Measurements from ENCODE around the gene ZBTB25.
"Not testable (repeated sequence)": the region's sequence is repeated elsewhere in the genome, so short reads cannot be mapped to it uniquely, and the experiment has no call there.

ZBTB25 gene

GRCh38 chr14:64503434-64504309 is at the start of gene ZBTB25:
Gene ZBTB25 (minus strand): TSS chr14:64503838. CDS start chr14:64490533, 13,305 bp downstream.
- peak; percentile 90 for DNase-seq (ENCODE audit: low spot score)

GRCh38 chr14:64550621-64551333 is 47.1 kb upstream of the ZBTB25 start:
- peak; percentile 46 for DNase-seq (ENCODE audit: low spot score)

GRCh38 chr14:64549791-64550620 is 46.4 kb upstream of the ZBTB25 start, which contains the start of gene PPP1R36:
Gene PPP1R36 (plus strand): TSS chr14:64549961. CDS start chr14:64549998, 37 bp downstream.
- peak; percentile 29 for DNase-seq (ENCODE audit: low spot score)

- DNase-seq (ENCODE audit: low spot score): no peak
These were observed 45.4 kb upstream of the ZBTB25 start for GRCh38 chr14:64549016-64549415.

- DNase-seq (ENCODE audit: low spot score): no peak
These were observed 41.1 kb upstream of the ZBTB25 start for GRCh38 chr14:64544607-64545312.

GRCh38 chr14:64542836-64543201 is 39.2 kb upstream of the ZBTB25 start:
- no peak for DNase-seq (ENCODE audit: low spot score)

- peak; percentile 26 for DNase-seq (ENCODE audit: low spot score)
These were observed 38.6 kb upstream of the ZBTB25 start for GRCh38 chr14:64541972-64542835.

- peak; percentile 41 for DNase-seq (ENCODE audit: low spot score)
These were observed 37.8 kb upstream of the ZBTB25 start for GRCh38 chr14:64541261-64541971.

GRCh38 chr14:64540208-64541202 is 36.9 kb upstream of the ZBTB25 start, which contains the start of gene HSPA2:
Gene HSPA2 (plus strand): TSS chr14:64540741. CDS start chr14:64540850, 109 bp downstream.
- DNase-seq (ENCODE audit: low spot score): peak; percentile 100

- no peak for DNase-seq (ENCODE audit: low spot score)
These were observed 33.0 kb upstream of the ZBTB25 start for GRCh38 chr14:64536488-64537245.

- no peak for DNase-seq (ENCODE audit: low spot score)
These were observed 27.9 kb upstream of the ZBTB25 start for GRCh38 chr14:64531567-64531966.

- no peak for DNase-seq (ENCODE audit: low spot score)
These were observed 21.7 kb upstream of the ZBTB25 start for GRCh38 chr14:64525354-64525753.

GRCh38 chr14:64522591-64523355 is 19.1 kb upstream of the ZBTB25 start:
- DNase-seq (ENCODE audit: low spot score): no peak

GRCh38 chr14:64520699-64521098 is 17.1 kb upstream of the ZBTB25 start:
- DNase-seq (ENCODE audit: low spot score): no peak

- no peak for DNase-seq (ENCODE audit: low spot score)
These were observed 14.6 kb upstream of the ZBTB25 start for GRCh38 chr14:64518229-64518628.

GRCh38 chr14:64517667-64518066 is 14.0 kb upstream of the ZBTB25 start:
- DNase-seq (ENCODE audit: low spot score): not testable (repeated sequence)

- DNase-seq (ENCODE audit: low spot score): no peak
These were observed 13.3 kb upstream of the ZBTB25 start for GRCh38 chr14:64516969-64517368.

Measured in globus pallidus (tissue), 1 donor.